Esophagus muscularis mucosa (tissue), 4 donors: ENCODE measurements around the gene EIF3L.

Source experiments
- EP300 ChIP-seq: sonication (generic); formaldehyde crosslinking; IDR thresholded peaks from one replicate; pipeline ENCODE4 v1.6.1; 2017; ENCODE audit warnings: antibody characterized with exemption
- POLR2A ChIP-seq: fragments of 450-650 bp; IDR thresholded peaks from one replicate; pipeline ENCODE4 v1.6.1; 2017; ENCODE audit warnings: antibody characterized with exemption, moderate library complexity, mild to moderate bottlenecking, low read depth
- POLR2AphosphoS5 ChIP-seq, 2 donors: sonication (generic); formaldehyde crosslinking; IDR thresholded peaks; one replicate each; pipeline ENCODE4 v1.6.1; 2017; ENCODE audit warnings: antibody characterized with exemption in 2 of 2
- TF ChIP-seq, protein P1 (sequence below), 3 experiments: fragments of 200-600 bp in 2 of 3; fragments of 450-650 bp in 1 of 3; sonication (generic) in 2 of 3; IDR thresholded peaks; one replicate each; pipeline ENCODE4 v1.5.1; 2017 to 2019; ENCODE audit warnings: antibody characterized with exemption in 3 of 3, mild to moderate bottlenecking in 2 of 3, moderate library complexity in 1 of 3

DNA sequence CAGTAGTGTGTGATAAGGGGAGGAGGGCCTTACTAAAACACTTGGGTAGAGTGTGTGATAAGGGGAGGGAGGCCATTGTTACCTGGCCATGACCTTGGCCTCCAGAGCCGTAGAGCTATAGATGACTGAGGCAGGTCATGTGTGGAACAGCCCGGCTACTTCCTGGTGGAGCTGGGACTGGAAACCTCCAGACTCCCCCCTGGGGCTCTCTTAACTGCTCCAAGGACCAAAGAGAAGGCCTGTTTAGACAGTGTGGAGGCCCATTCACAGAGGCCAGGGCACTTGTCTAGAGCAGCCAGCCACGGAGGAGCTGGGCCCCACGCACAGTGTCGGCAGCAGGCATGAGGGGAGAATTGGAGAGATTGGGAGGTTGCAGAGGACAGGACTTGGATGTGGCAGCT is 44.4 kb downstream of the EIF3L start:
- TF ChIP-seq, protein P1, sequence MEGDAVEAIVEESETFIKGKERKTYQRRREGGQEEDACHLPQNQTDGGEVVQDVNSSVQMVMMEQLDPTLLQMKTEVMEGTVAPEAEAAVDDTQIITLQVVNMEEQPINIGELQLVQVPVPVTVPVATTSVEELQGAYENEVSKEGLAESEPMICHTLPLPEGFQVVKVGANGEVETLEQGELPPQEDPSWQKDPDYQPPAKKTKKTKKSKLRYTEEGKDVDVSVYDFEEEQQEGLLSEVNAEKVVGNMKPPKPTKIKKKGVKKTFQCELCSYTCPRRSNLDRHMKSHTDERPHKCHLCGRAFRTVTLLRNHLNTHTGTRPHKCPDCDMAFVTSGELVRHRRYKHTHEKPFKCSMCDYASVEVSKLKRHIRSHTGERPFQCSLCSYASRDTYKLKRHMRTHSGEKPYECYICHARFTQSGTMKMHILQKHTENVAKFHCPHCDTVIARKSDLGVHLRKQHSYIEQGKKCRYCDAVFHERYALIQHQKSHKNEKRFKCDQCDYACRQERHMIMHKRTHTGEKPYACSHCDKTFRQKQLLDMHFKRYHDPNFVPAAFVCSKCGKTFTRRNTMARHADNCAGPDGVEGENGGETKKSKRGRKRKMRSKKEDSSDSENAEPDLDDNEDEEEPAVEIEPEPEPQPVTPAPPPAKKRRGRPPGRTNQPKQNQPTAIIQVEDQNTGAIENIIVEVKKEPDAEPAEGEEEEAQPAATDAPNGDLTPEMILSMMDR (IDR thresholded peaks at IDR 0.05) = no peak
- TF ChIP-seq EP300 (no peak), POLR2A (no peak), POLR2AphosphoS5 (IDR thresholded peaks at IDR 0.05) (no peak)
